ENCODE results near the gene REC114.
"Not testable (repeated sequence)": the region's sequence is repeated elsewhere in the genome, so short reads cannot be mapped to it uniquely, and the experiment has no call there.

Gene REC114, protein sequence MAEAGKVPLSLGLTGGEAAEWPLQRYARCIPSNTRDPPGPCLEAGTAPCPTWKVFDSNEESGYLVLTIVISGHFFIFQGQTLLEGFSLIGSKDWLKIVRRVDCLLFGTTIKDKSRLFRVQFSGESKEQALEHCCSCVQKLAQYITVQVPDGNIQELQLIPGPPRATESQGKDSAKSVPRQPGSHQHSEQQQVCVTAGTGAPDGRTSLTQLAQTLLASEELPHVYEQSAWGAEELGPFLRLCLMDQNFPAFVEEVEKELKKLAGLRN

DNA sequence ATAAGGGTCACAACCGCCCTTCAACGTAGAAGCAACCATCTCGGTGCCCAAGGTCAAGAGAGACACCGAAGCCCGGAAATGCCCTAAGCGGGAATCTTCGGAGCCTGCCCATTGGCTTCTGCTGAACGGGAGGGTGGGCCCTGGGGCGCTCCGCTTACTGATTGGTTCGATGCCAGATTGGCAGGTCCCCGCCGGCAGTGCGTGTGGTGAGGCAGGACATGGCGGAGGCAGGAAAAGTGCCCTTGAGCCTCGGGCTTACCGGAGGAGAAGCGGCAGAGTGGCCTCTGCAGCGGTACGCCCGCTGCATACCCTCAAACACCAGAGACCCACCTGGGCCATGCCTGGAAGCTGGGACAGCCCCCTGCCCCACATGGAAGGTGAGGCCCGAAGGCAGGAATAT, at the start of gene REC114:
Gene REC114 (plus strand): TSS at position 197 of the 400 bp plus-strand sequence. CDS start 22 bp downstream, at position 219.
- no peak within 1 kb of the TSS for H3K27ac ChIP-seq (ENCODE audit: low read length)
- H3K4me1 ChIP-seq (ENCODE audit: control insufficient read depth in 1 of 2, insufficient read depth in 2 of 2, low read length in 2 of 2): no peaks in the 10 kb centered on the region
- H3K9me3 ChIP-seq (ENCODE audit: control insufficient read depth in 1 of 2, low read length in 2 of 2): peaks cover 0 to under 1% of the 10 kb centered on the region in 2 donors
- no peak within 1 kb of the TSS for H3K4me3 ChIP-seq (ENCODE audit: low read depth in 1 of 2, low read length in 2 of 2)
- H3K27me3 ChIP-seq (ENCODE audit: low read depth, low read length): no peaks in the 10 kb centered on the region
- H3K36me3 ChIP-seq (ENCODE audit: control insufficient read depth in 1 of 2, insufficient read depth in 2 of 2, low read length in 2 of 2): no peaks in the 10 kb centered on the region

DNA sequence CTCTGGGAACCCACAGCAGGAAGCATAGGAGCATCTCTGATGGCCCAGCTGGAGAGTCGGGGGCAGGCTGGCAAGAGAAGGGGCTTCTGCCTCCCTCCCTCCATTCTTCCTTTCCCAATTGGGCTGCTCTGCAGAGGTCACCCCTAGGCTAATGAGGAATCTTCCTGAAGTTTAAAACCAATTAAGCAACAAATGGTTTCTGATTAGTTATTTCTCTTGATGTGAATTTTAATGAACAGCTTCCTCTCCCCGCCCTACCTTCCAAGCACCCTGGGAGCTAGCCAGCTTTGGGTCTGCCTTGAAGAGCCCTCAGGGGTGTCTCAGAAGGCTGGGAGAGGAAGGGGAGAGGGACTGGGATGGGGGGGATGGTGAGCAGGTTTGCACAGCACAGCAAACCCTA, 49.6 kb upstream of the REC114 start:
- Histone ChIP-seq H3K4me3 (ENCODE audit: low read depth in 1 of 2, low read length in 2 of 2) (no peak overlapping the region), H3K9me3 (ENCODE audit: control insufficient read depth in 1 of 2, low read length in 2 of 2) (no peaks in the 10 kb centered on the region), H3K27ac (ENCODE audit: low read length) (no peak overlapping the region), H3K36me3 (ENCODE audit: control insufficient read depth in 1 of 2, insufficient read depth in 2 of 2, low read length in 2 of 2) (no peaks in the 10 kb centered on the region), H3K27me3 (ENCODE audit: low read depth, low read length) (no peaks in the 10 kb centered on the region), H3K4me1 (ENCODE audit: control insufficient read depth in 1 of 2, insufficient read depth in 2 of 2, low read length in 2 of 2) (no peaks in the 10 kb centered on the region)

GRCh38 chr15:73394782-73395181, 48.2 kb upstream of the REC114 start:
- Histone ChIP-seq H3K36me3 (ENCODE audit: control insufficient read depth in 1 of 2, insufficient read depth in 2 of 2, low read length in 2 of 2) (no peaks in the 10 kb centered on the region), H3K9me3 (ENCODE audit: control insufficient read depth in 1 of 2, low read length in 2 of 2) (no peaks in the 10 kb centered on the region), H3K27me3 (ENCODE audit: low read depth, low read length) (no peaks in the 10 kb centered on the region), H3K4me3 (ENCODE audit: low read depth in 1 of 2, low read length in 2 of 2) (no peak overlapping the region), H3K4me1 (ENCODE audit: control insufficient read depth in 1 of 2, insufficient read depth in 2 of 2, low read length in 2 of 2) (no peaks in the 10 kb centered on the region), H3K27ac (ENCODE audit: low read length) (no peak overlapping the region)

DNA sequence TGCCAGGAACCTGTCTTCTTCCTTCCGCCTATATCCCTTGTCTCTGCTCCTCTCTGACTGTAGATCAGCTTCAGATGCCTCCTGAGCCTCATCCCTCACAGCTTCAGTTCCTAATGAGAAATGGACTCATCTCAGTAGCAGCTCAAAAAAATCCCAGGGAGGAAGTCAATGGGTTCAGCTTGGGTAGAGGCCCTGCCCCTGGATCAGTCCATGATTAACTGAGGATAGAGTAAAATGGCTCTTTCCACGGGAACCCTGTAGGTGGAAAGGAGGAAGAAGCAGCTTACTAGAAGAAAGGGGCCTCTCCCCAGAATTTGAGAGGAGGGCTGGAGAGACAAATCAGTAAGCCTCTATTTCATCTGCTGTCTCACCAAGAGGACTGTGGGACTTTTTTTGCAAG, 47.3 kb upstream of the REC114 start:
- Histone ChIP-seq H3K36me3 (ENCODE audit: control insufficient read depth in 1 of 2, insufficient read depth in 2 of 2, low read length in 2 of 2) (no peaks in the 10 kb centered on the region), H3K4me3 (ENCODE audit: low read depth in 1 of 2, low read length in 2 of 2) (no peak overlapping the region), H3K27ac (ENCODE audit: low read length) (no peak overlapping the region), H3K27me3 (ENCODE audit: low read depth, low read length) (no peaks in the 10 kb centered on the region), H3K9me3 (ENCODE audit: control insufficient read depth in 1 of 2, low read length in 2 of 2) (no peaks in the 10 kb centered on the region), H3K4me1 (ENCODE audit: control insufficient read depth in 1 of 2, insufficient read depth in 2 of 2, low read length in 2 of 2) (no peaks in the 10 kb centered on the region)

- Histone ChIP-seq H3K27me3 (ENCODE audit: low read depth, low read length) (no peaks in the 10 kb centered on the region), H3K4me1 (ENCODE audit: control insufficient read depth in 1 of 2, insufficient read depth in 2 of 2, low read length in 2 of 2) (no peaks in the 10 kb centered on the region), H3K4me3 (ENCODE audit: low read depth in 1 of 2, low read length in 2 of 2) (no peak overlapping the region), H3K36me3 (ENCODE audit: control insufficient read depth in 1 of 2, insufficient read depth in 2 of 2, low read length in 2 of 2) (no peaks in the 10 kb centered on the region), H3K9me3 (ENCODE audit: control insufficient read depth in 1 of 2, low read length in 2 of 2) (no peaks in the 10 kb centered on the region), H3K27ac (ENCODE audit: low read length) (no peak overlapping the region)
These were observed 45.5 kb upstream of the REC114 start for GRCh38 chr15:73397461-73397860.

DNA sequence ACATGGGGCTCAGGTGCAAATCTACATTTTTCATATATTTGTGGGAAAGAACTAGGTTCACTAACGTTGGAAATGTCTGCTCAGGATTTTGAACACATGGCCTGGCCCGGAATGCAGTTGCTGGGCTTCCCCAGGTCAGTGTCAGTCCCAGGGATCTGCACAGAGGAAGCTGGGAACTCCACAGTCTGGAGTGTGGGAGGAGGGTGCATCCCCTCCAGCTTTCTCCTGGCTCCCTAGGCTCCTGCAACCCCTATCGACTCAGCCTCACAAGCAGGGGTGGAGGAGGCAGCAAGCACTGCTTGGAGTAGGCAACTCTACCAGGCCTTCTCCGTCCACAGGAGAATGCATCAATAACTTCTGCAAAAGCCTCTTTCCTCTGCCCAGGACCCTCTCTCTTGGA, 44.1 kb upstream of the REC114 start:
- H3K27ac ChIP-seq (ENCODE audit: low read length): no peak overlapping the region
- no peaks in the 10 kb centered on the region for H3K36me3 ChIP-seq (ENCODE audit: control insufficient read depth in 1 of 2, insufficient read depth in 2 of 2, low read length in 2 of 2)
- H3K4me3 ChIP-seq (ENCODE audit: low read depth in 1 of 2, low read length in 2 of 2): no peak overlapping the region
- no peaks in the 10 kb centered on the region for H3K4me1 ChIP-seq (ENCODE audit: control insufficient read depth in 1 of 2, insufficient read depth in 2 of 2, low read length in 2 of 2)
- no peaks in the 10 kb centered on the region for H3K27me3 ChIP-seq (ENCODE audit: low read depth, low read length)
- H3K9me3 ChIP-seq (ENCODE audit: control insufficient read depth in 1 of 2, low read length in 2 of 2): no peaks in the 10 kb centered on the region

GRCh38 chr15:73400222-73400621, 42.7 kb upstream of the REC114 start:
- H3K4me3 ChIP-seq (ENCODE audit: low read depth in 1 of 2, low read length in 2 of 2); H3K27me3 ChIP-seq (ENCODE audit: low read depth, low read length); H3K36me3 ChIP-seq (ENCODE audit: control insufficient read depth in 1 of 2, insufficient read depth in 2 of 2, low read length in 2 of 2); H3K4me1 ChIP-seq (ENCODE audit: control insufficient read depth in 1 of 2, insufficient read depth in 2 of 2, low read length in 2 of 2); H3K9me3 ChIP-seq (ENCODE audit: control insufficient read depth in 1 of 2, low read length in 2 of 2); H3K27ac ChIP-seq (ENCODE audit: low read length): not testable (repeated sequence)

DNA sequence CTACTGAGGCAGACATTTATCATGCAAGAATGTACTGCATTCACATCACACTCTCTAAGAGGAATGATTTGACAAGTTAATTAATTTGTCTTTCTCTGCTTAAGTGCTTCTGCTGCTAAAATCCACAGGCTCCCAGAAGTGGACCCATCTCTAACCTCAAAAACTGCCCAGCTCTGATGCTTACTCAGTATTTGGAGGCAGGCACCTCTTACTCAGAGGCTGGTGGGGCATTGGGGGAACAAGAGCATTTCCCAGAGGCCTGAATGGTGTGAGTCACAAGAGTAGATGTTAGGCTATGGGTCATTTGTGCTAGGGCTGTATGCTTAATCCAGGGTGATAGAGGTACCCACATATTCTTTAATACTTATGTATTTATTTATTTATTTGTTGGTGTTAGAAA, 39.8 kb upstream of the REC114 start:
- H3K27me3 ChIP-seq (ENCODE audit: low read depth, low read length): no peaks in the 10 kb centered on the region
- H3K4me1 ChIP-seq (ENCODE audit: control insufficient read depth in 1 of 2, insufficient read depth in 2 of 2, low read length in 2 of 2): no peaks in the 10 kb centered on the region

DNA sequence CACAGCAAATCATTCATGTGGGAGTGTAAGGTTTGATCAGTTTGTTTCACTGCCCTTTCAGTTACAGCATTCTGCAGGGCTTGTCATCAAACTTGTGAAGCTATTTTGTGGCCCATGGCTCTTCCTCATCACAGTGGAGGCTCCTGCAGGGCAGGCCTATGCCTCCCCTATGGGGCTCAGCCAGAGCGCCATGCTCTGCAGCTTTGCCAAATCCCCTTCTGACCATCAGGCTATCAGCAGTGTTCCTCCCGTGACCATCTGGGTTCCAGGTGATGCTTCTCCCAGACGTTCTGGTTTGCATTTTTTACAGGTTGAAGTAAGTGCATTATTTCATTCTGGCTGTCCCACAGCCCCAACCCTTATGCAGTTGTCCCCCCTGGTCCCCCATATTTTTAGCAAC, 28.1 kb upstream of the REC114 start:
- H3K4me3 ChIP-seq (ENCODE audit: low read depth in 1 of 2, low read length in 2 of 2): no peak overlapping the region
- H3K36me3 ChIP-seq (ENCODE audit: control insufficient read depth in 1 of 2, insufficient read depth in 2 of 2, low read length in 2 of 2): no peaks in the 10 kb centered on the region
- H3K9me3 ChIP-seq (ENCODE audit: control insufficient read depth in 1 of 2, low read length in 2 of 2): no peaks in the 10 kb centered on the region
- no peaks in the 10 kb centered on the region for H3K27me3 ChIP-seq (ENCODE audit: low read depth, low read length)
- H3K27ac ChIP-seq (ENCODE audit: low read length): no peak overlapping the region
- no peaks in the 10 kb centered on the region for H3K4me1 ChIP-seq (ENCODE audit: control insufficient read depth in 1 of 2, insufficient read depth in 2 of 2, low read length in 2 of 2)

More for the DNA sequence above, 39.8 kb upstream of the REC114 start:
- Histone ChIP-seq H3K4me3 (ENCODE audit: low read depth in 1 of 2, low read length in 2 of 2) (no peak overlapping the region), H3K9me3 (ENCODE audit: control insufficient read depth in 1 of 2, low read length in 2 of 2) (no peaks in the 10 kb centered on the region), H3K36me3 (ENCODE audit: control insufficient read depth in 1 of 2, insufficient read depth in 2 of 2, low read length in 2 of 2) (no peaks in the 10 kb centered on the region), H3K27ac (ENCODE audit: low read length) (no peak overlapping the region)

DNA sequence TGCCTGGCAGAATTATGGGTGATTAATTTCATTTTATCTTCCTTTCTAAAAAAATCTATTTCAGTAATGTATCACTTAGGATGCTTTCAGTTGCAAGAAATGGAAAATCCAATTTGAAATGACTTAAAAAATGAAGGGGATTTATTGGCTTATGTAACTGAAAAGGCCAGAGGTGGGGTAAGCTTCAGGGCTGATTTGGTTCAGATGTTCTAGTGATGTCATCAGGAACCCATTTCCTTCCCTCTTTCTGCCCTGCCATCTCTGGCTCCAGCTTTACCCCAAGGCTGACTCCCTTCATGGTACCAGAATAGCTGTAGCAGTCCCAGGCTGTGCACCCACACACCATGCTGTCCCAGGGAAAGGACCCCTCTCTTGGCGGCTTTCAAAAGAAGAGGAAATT, 18.5 kb upstream of the REC114 start:
- Histone ChIP-seq H3K27ac (ENCODE audit: low read length) (no peak overlapping the region), H3K27me3 (ENCODE audit: low read depth, low read length) (no peaks in the 10 kb centered on the region), H3K36me3 (ENCODE audit: control insufficient read depth in 1 of 2, insufficient read depth in 2 of 2, low read length in 2 of 2) (no peaks in the 10 kb centered on the region), H3K4me3 (ENCODE audit: low read depth in 1 of 2, low read length in 2 of 2) (no peak overlapping the region), H3K4me1 (ENCODE audit: control insufficient read depth in 1 of 2, insufficient read depth in 2 of 2, low read length in 2 of 2) (no peaks in the 10 kb centered on the region), H3K9me3 (ENCODE audit: control insufficient read depth in 1 of 2, low read length in 2 of 2) (no peaks in the 10 kb centered on the region)

DNA sequence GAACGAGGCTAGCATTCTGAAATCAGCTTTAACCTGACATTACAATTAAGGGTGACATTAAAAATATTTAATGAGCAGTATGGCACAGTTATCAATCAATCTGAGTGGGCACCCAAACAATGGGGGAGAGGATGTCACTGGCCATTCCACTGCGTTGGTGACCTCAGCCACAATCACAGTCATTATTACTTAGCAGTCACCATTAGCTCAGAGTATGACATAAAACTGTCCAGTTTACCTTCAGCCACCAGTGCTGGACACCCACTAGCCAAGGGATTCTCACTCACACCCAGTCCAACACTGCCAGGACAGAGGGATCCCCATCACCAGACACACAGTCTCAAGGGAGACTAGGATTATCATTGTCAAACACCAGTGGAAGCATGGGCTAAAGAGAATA, 17.5 kb upstream of the REC114 start:
- H3K9me3 ChIP-seq (ENCODE audit: control insufficient read depth in 1 of 2, low read length in 2 of 2): no peaks in the 10 kb centered on the region
- H3K27ac ChIP-seq (ENCODE audit: low read length): no peak overlapping the region
- H3K4me3 ChIP-seq (ENCODE audit: low read depth in 1 of 2, low read length in 2 of 2): no peak overlapping the region

DNA sequence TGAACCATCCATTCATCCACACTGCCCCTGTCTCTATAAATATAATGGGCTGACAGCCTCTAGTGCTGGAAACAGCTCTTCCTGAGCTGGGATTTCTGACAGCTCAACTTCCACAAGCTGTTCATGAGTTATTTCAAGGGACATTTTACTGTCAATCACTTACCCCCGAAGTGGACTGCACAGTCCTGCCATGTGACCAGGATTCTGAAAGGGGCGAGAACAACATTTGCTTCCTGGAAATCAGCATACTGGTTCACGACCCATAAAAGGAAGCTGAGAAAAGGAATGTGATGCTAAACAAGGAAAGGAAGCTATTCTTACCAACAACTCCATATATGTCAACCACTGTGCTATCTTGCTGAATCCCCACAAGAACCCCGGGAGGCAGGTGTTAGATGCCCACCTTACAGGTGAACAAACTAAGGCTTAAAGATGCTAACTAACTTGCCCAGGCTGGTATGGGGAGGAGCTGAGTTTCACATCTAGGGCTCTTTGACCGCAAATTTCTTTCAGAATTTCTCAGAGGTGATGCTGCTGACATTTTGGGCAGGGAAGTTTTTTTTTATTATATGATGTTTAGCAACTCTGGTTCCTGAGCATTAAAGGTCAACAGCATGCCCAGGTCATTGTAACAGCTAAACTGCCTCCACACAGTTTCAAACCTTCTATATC, 16.5 kb upstream of the REC114 start:
- no peaks in the 10 kb centered on the region for H3K27me3 ChIP-seq (ENCODE audit: low read depth, low read length)
- no peaks in the 10 kb centered on the region for H3K36me3 ChIP-seq (ENCODE audit: control insufficient read depth in 1 of 2, insufficient read depth in 2 of 2, low read length in 2 of 2)
- no peak overlapping the region for H3K27ac ChIP-seq (ENCODE audit: low read length)
- H3K9me3 ChIP-seq (ENCODE audit: control insufficient read depth in 1 of 2, low read length in 2 of 2): no peaks in the 10 kb centered on the region
- no peak overlapping the region for H3K4me3 ChIP-seq (ENCODE audit: low read depth in 1 of 2, low read length in 2 of 2)
- H3K4me1 ChIP-seq (ENCODE audit: control insufficient read depth in 1 of 2, insufficient read depth in 2 of 2, low read length in 2 of 2): no peaks in the 10 kb centered on the region

More for the DNA sequence above, 17.5 kb upstream of the REC114 start:
- no peaks in the 10 kb centered on the region for H3K4me1 ChIP-seq (ENCODE audit: control insufficient read depth in 1 of 2, insufficient read depth in 2 of 2, low read length in 2 of 2)
- H3K36me3 ChIP-seq (ENCODE audit: control insufficient read depth in 1 of 2, insufficient read depth in 2 of 2, low read length in 2 of 2): no peaks in the 10 kb centered on the region
- H3K27me3 ChIP-seq (ENCODE audit: low read depth, low read length): no peaks in the 10 kb centered on the region

Measured in muscle layer of duodenum (tissue), 2 donors.